Endothelial cell of umbilical vein (primary cell): ENCODE results near the gene CERS2.

Experiments
- CTCF ChIP-seq, 2 donors: IDR thresholded peaks; 1 replicate in 1 of 2; 2 replicates in 1 of 2; pipeline ENCODE4 v1.5.1; 2011; ENCODE audit warnings: low read length in 2 of 2, mild to moderate bottlenecking in 2 of 2, moderate library complexity in 2 of 2, control low read depth in 1 of 2, inconsistent platforms in 1 of 2, low read depth in 1 of 2; ENCODE audit not compliant: insufficient read depth in 1 of 2; ENCODE audit errors: extremely low read depth in 1 of 2
- POLR2A ChIP-seq: IDR thresholded peaks from 2 replicates; pipeline ENCODE4 v1.6.1; 2012; ENCODE audit warnings: low read depth, mild to moderate bottlenecking, control low read depth, low read length

GRCh38 chr1:150976401-150976821 lies 1.8 kb upstream of the CERS2 start:
- TF ChIP-seq POLR2A = no peak
- no peak for TF ChIP-seq CTCF (IDR thresholded peaks at IDR 0.05; ENCODE audit: extremely low read depth in 1 of 2, insufficient read depth in 1 of 2, low read depth in 1 of 2, low read length in 2 of 2)
